PC-9 (cell line): ENCODE data around the gene CHAD. TPM values are rescaled to one million over a fixed set of nuclear protein-coding genes. Genes with fewer than 3 reads are reported as not detected.

ENCODE experiments used
- BruUV-seq: library from RNA; stranded (reverse); fragments of 400-500 nt; replicated peaks from 2 replicates; lab custom pipeline; 2021; lab: Mats Ljungman, UMichigan
- CTCF ChIA-PET: fragments of 300-600 bp; sonication (Branson Sonifier 250); formaldehyde crosslinking; loops from one replicate; lab custom pipeline; 2022; ENCODE audit warnings: antibody characterized with exemption; lab: Charles Lee
- POLR2A ChIA-PET: fragments of 300-600 bp; sonication (Branson Sonifier 250); formaldehyde crosslinking; loops from one replicate; lab custom pipeline; 2022; ENCODE audit warnings: antibody characterized with exemption; ENCODE audit not compliant: unreplicated experiment; lab: Charles Lee
- DNase-seq, 2 experiments: peaks; one replicate each; pipeline versions ENCODE4 v3.0.0 to v3.0.0-alpha.2; 2015 to 2022; ENCODE audit warnings: mixed read lengths in 1 of 2
- H2AFZ ChIP-seq: fragments of 200-600 bp; sonication (generic); 2 replicates; pipeline ENCODE4 v1.8.1; 2017; ENCODE audit warnings: antibody characterized with exemption
- H3F3A ChIP-seq: fragments of 200-600 bp; sonication (generic); 2 replicates; pipeline ENCODE4 v1.8.1; 2017; ENCODE audit warnings: antibody characterized with exemption, mild to moderate bottlenecking, low read depth; ENCODE audit not compliant: insufficient read depth
- H3K27ac ChIP-seq: fragments of 200-600 bp; sonication (generic); 2 replicates; pipeline ENCODE4 v1.6.1; 2016; ENCODE audit warnings: mixed run types
- H3K27me3 ChIP-seq: fragments of 200-600 bp; sonication (generic); 2 replicates; pipeline ENCODE4 v1.6.1; 2016; ENCODE audit warnings: low read depth, mixed run types; ENCODE audit not compliant: insufficient read depth
- H3K36me3 ChIP-seq: fragments of 200-600 bp; sonication (generic); 2 replicates; pipeline ENCODE4 v1.6.1; 2016; ENCODE audit warnings: low read depth, mixed run types
- H3K4me1 ChIP-seq: fragments of 200-600 bp; sonication (generic); replicated peaks from 2 replicates; pipeline ENCODE4 v1.6.1; 2016; ENCODE audit warnings: mixed run types; ENCODE audit not compliant: insufficient read depth
- H3K4me2 ChIP-seq: fragments of 200-600 bp; sonication (generic); 2 replicates; pipeline ENCODE4 v1.6.1; 2017; ENCODE audit warnings: mixed run types
- H3K4me3 ChIP-seq: fragments of 200-600 bp; sonication (generic); 2 replicates; pipeline ENCODE4 v1.6.1; 2016; ENCODE audit warnings: mixed run types
- H3K79me2 ChIP-seq: fragments of 200-600 bp; sonication (generic); 2 replicates; pipeline ENCODE4 v1.6.1; 2017; ENCODE audit warnings: low read depth, mixed run types
- H3K9me2 ChIP-seq: fragments of 200-600 bp; sonication (generic); 2 replicates; pipeline ENCODE4 v1.8.1; 2017; ENCODE audit warnings: mild to moderate bottlenecking; ENCODE audit not compliant: insufficient read depth
- H3K9me3 ChIP-seq: fragments of 200-600 bp; sonication (generic); 2 replicates; pipeline ENCODE4 v1.8.1; 2016; ENCODE audit warnings: low read depth; ENCODE audit not compliant: insufficient read depth
- H4K20me1 ChIP-seq: fragments of 200-600 bp; sonication (generic); 2 replicates; pipeline ENCODE4 v1.8.1; 2017; ENCODE audit not compliant: insufficient read depth
- EZH2 ChIP-seq: fragments of 200-600 bp; sonication (generic); IDR thresholded peaks from 2 replicates; pipeline ENCODE4 v1.8.0; 2017; ENCODE audit warnings: antibody characterized with exemption, low read depth
- intact Hi-C: fragments of 100-400 bp; cut with micrococcal nuclease; formaldehyde crosslinking; loops from one replicate; pipeline ENCODE4 v1.10.0; 2022; ENCODE audit not compliant: unreplicated experiment
- total RNA-seq: library from RNA; stranded (reverse); gene quantifications from 2 replicates; pipeline ENCODE4 v1.2.3, GENCODE V29; 2021
- TF ChIP-seq, protein P1 (sequence below): fragments of 200-600 bp; sonication (generic); conservative IDR thresholded peaks from 2 replicates; pipeline ENCODE4 v1.6.1; 2017; ENCODE audit warnings: mixed run types, antibody characterized with exemption, mild to moderate bottlenecking, moderate library complexity

Gene CHAD
- total RNA-seq, 1 experiment from 2014 or later = not detected

GRCh38 chr17:50426814-50427787 is 41.6 kb downstream of the CHAD start:
- Histone ChIP-seq H4K20me1 (peaks cover 9% of the 10 kb centered on the region; the same call in 1 of the 2 replicates), H2AFZ (peak overlapping the region; percentile 77), H3K9me3 (no peaks in the 10 kb centered on the region), H3K27me3 (no peaks in the 10 kb centered on the region), H3F3A (peaks cover 51% of the 10 kb centered on the region), H3K27ac (peak overlapping the region; percentile 40), H3K36me3 (peaks cover 14% of the 10 kb centered on the region), H3K9me2 (no peaks in the 10 kb centered on the region), H3K4me2 (peak overlapping the region; percentile 91), H3K4me3 (peak overlapping the region; percentile 63), H3K4me1 (peaks cover 82% of the 10 kb centered on the region), H3K79me2 (peaks cover 73% of the 10 kb centered on the region)
- TF ChIP-seq, protein P1, sequence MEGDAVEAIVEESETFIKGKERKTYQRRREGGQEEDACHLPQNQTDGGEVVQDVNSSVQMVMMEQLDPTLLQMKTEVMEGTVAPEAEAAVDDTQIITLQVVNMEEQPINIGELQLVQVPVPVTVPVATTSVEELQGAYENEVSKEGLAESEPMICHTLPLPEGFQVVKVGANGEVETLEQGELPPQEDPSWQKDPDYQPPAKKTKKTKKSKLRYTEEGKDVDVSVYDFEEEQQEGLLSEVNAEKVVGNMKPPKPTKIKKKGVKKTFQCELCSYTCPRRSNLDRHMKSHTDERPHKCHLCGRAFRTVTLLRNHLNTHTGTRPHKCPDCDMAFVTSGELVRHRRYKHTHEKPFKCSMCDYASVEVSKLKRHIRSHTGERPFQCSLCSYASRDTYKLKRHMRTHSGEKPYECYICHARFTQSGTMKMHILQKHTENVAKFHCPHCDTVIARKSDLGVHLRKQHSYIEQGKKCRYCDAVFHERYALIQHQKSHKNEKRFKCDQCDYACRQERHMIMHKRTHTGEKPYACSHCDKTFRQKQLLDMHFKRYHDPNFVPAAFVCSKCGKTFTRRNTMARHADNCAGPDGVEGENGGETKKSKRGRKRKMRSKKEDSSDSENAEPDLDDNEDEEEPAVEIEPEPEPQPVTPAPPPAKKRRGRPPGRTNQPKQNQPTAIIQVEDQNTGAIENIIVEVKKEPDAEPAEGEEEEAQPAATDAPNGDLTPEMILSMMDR = peak; percentile 67
- no peak for TF ChIP-seq EZH2
- peak; percentile 46 to 67 for DNase-seq
- ChIA-PET CTCF (interaction anchor here (1.1 kb wide), 1 partner anchor 30 kb away, joined by 6 read pairs; the partner anchor contains the start of gene LRRC59), POLR2A (interaction anchor here (0.6 to 0.9 kb wide), 3 partner anchors 13 to 266 kb away, joined by 4 to 5 read pairs (median 5); partner anchors contain the start of gene LRRC59)
- intact Hi-C loops = loop anchor here (1.0 to 2.0 kb wide), 3 partner anchors 25 to 36 kb away; partner anchors contain the start of gene LRRC59
- TSS peak; percentile 47 for BruUV-seq

- peaks cover 84% of the 10 kb centered on the region for H3K4me1 ChIP-seq
- peaks cover 48% of the 10 kb centered on the region for H3F3A ChIP-seq
- no peaks in the 10 kb centered on the region for H3K9me2 ChIP-seq
- peak overlapping the region; percentile 63 for H3K4me3 ChIP-seq
- H3K4me2 ChIP-seq = peak overlapping the region; percentile 91
- TF ChIP-seq EZH2 = no peak
- TF ChIP-seq, protein P1 = no peak
- ChIA-PET POLR2A (interaction anchor here (0.6 to 0.9 kb wide), 2 partner anchors 14 to 267 kb away, joined by 4 to 5 read pairs; no protein-coding TSS in a partner anchor), CTCF (interaction anchor here (0.5 to 1.1 kb wide), 2 partner anchors 29 to 257 kb away, joined by 5 to 6 read pairs; partner anchors contain the start of gene LRRC59)
- intact Hi-C loops = loop anchor here (2.0 kb wide), 1 partner anchor 30 kb away; the partner anchor contains the start of gene LRRC59
- H3K27me3 ChIP-seq = no peaks in the 10 kb centered on the region
- H3K9me3 ChIP-seq = no peaks in the 10 kb centered on the region
- peaks cover 7% of the 10 kb centered on the region; the same call in 1 of the 2 replicates for H4K20me1 ChIP-seq
- H3K36me3 ChIP-seq = peaks cover 14% of the 10 kb centered on the region
- H3K79me2 ChIP-seq = peaks cover 67% of the 10 kb centered on the region
- H2AFZ ChIP-seq = peak overlapping the region; percentile 77
- no TSS peak for BruUV-seq
- no peak for DNase-seq
- H3K27ac ChIP-seq = peak overlapping the region; percentile 40
Measured at GRCh38 chr17:50426472-50426782, 42.3 kb downstream of the CHAD start.
